BLaER1 treated with 17β-estradiol and CSF1 and Interleukin-3, amounts not matched to agents 10 nM and 100 nM (cell line): ENCODE results near the gene MEOX2.

Source experiments
- H3K27ac ChIP-seq, 11 experiments: shearing (Covaris generic); formaldehyde crosslinking; 2 replicates each; pipeline ENCODE4 v1.8.1; 2022
- H3K27me3 ChIP-seq, 11 experiments: shearing (Covaris generic); formaldehyde crosslinking; 2 replicates each; pipeline ENCODE4 v1.8.1; 2022
- H3K36me3 ChIP-seq, 11 experiments: shearing (Covaris generic); formaldehyde crosslinking; 2 replicates each; pipeline ENCODE4 v1.8.1; 2022
- H3K4me1 ChIP-seq, 10 experiments: shearing (Covaris generic); formaldehyde crosslinking; 2 replicates each; pipeline ENCODE4 v1.8.1; 2022
- H3K4me2 ChIP-seq, 11 experiments: shearing (Covaris generic); formaldehyde crosslinking; 2 replicates each; pipeline ENCODE4 v1.8.1; 2022
- H3K4me3 ChIP-seq, 10 experiments: shearing (Covaris generic); formaldehyde crosslinking; 2 replicates each; pipeline ENCODE4 v1.8.1; 2022
- H3K9ac ChIP-seq, 11 experiments: shearing (Covaris generic); formaldehyde crosslinking; 2 replicates each; pipeline ENCODE4 v1.8.1; 2022
- H3K9me3 ChIP-seq, 11 experiments: shearing (Covaris generic); formaldehyde crosslinking; replicated peaks in 1 of 11; 2 replicates each; pipeline ENCODE4 v1.8.1; 2022
- H4K20me1 ChIP-seq, 11 experiments: shearing (Covaris generic); formaldehyde crosslinking; 2 replicates each; pipeline ENCODE4 v1.8.1; 2022
- Cebpa-rat ChIP-seq, 11 experiments: shearing (Covaris generic); IDR thresholded peaks; 2 replicates each; pipeline ENCODE4 v1.8.1; 2022

MEOX2 gene

DNA sequence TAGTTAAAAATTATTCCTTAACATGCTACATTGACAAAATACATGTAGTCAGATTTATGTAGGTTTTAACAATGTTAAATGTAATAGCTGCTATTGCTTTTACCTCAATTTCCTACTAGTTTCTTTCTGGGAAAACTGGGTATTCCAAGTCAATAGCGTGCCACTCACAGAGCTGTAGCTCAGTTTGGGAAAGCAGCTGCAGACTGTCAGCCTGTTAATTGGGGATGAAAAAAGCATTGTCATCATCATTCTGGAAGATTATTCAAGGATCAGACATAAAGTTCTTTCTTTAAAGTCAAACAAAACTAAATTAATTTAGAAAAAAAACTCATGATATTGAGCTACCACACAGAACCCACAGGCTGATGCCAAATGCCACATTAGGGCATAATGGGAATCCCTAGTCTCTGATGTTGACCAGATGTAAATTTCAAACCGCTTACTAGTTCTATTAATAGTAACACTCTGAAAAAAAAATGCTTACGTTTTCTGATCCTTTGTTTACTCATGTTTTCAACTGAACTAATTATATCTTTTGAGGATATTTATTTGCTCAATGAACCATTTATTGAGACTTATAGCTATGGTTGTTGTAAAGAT, 105.0 kb downstream of the MEOX2 start:
- peak overlapping the region in 1 of 11 experiments; percentile 0; a peak in 4 of 22 replicates for H3K4me2 ChIP-seq
- no peaks in the 10 kb centered on the region for H3K36me3 ChIP-seq
- H4K20me1 ChIP-seq, result no peaks in the 10 kb centered on the region
- no peak overlapping the region for H3K9ac ChIP-seq
- H3K27ac ChIP-seq, result no peak overlapping the region
- TF ChIP-seq Cebpa-rat (IDR thresholded peaks at IDR 0.05), result no peak
- peaks cover 8 to 19% (median 12%) of the 10 kb centered on the region in 11 experiments for H3K9me3 ChIP-seq
- H3K27me3 ChIP-seq, result no peaks in the 10 kb centered on the region
- H3K4me3 ChIP-seq, result no peak overlapping the region
- H3K4me1 ChIP-seq, result peaks cover 0 to 11% (median 0%) of the 10 kb centered on the region in 10 experiments; a peak in 4 of 20 replicates

DNA sequence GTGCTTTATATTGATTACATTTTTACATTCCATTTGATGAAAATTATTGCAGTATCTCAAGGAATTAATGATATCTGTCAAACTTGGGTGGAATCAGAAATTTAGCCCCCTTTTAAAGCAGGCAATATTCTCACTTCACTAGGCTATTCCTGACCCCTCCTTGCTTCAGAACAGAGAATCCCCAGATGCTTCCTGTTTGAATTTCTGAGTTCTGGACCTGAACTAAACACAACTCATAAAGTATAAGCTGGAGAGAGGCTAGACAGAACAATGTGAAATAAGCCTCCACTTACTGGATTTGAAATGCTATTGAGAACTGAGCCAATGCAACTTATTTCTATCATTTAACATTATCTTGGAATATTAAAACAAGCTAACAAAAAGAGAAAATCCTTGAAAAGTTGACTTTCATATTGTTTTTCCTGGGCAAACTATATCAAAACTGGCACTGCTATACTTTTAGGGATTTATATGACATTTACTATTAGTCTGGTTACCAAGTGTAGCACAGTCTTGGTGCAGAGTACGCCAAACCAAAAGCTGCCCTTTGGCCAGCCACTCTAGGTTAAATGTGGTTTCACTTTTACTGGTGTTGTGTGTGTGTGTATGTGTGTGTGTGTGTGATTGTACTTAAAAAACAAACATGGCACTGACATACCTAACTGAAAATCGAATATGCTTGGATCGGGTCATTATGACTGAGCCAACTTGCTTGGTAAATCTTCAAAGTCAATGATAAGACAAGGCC, 105.7 kb downstream of the MEOX2 start:
- no peak overlapping the region for H3K9ac ChIP-seq
- no peaks in the 10 kb centered on the region for H3K27me3 ChIP-seq
- peaks cover 8 to 19% (median 12%) of the 10 kb centered on the region in 11 experiments for H3K9me3 ChIP-seq
- H3K27ac ChIP-seq, result no peak overlapping the region
- no peaks in the 10 kb centered on the region for H3K36me3 ChIP-seq
- peak overlapping the region in 2 of 11 experiments; percentile 7 to 27; a peak in 3 of 22 replicates for H3K4me2 ChIP-seq
- TF ChIP-seq Cebpa-rat (IDR thresholded peaks at IDR 0.05), result no peak
- H3K4me1 ChIP-seq, result peaks cover 0 to 11% (median 0%) of the 10 kb centered on the region in 10 experiments; a peak in 4 of 20 replicates
- no peaks in the 10 kb centered on the region for H4K20me1 ChIP-seq
- no peak overlapping the region for H3K4me3 ChIP-seq

DNA sequence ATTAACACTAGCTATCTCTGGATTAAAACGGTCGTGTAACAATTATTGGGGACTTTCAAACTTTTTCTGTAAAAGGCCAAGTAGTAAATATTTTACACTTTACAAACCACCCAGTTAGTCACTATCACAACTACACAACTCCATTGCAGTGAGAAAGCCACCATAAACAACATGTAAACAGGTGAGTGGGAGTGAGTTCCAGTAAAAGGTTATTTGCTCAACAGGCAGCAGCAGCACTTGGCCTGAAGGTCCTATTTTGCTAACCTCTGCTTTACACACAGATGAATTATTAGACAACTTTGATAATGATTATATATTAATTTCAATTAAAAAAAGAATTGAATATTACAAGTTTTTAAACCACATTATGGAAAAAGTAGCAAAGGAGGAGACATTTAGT, 108.9 kb downstream of the MEOX2 start:
- no peaks in the 10 kb centered on the region for H3K27me3 ChIP-seq
- H3K9me3 ChIP-seq, result no peaks in the 10 kb centered on the region
- no peak overlapping the region for H3K4me3 ChIP-seq
- peaks cover 0 to 11% (median 0%) of the 10 kb centered on the region in 10 experiments; a peak in 4 of 20 replicates for H3K4me1 ChIP-seq
- H3K36me3 ChIP-seq, result no peaks in the 10 kb centered on the region
- no peak for TF ChIP-seq Cebpa-rat (IDR thresholded peaks at IDR 0.05)
- no peaks in the 10 kb centered on the region for H4K20me1 ChIP-seq
- no peak overlapping the region for H3K4me2 ChIP-seq
- H3K9ac ChIP-seq, result no peak overlapping the region
- H3K27ac ChIP-seq, result no peak overlapping the region

DNA sequence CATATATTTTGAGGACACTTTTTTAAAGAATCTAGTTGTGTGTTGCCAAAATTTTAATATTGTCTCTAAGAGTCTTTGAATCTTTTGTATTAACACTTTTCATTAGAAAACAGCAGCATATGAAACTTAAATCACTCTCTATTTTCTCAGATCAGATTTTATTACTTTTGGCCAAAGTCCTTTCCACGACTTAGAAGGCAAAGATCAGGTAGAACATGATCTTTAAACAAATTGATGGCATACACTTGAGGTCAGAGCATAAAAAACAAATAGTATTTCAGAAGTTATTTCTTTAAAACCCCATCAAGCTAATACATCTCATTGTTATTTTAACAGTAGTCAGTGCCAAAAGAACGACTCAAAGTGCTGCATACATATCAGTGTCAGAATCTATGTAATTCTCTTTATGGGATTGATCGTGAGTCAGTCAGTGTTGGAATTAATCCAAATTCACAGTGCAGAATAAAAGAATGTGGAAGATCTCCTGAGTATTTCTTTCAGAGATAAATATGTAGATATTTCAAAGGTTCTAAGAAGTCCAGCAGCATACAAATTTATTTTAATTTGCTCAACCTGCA, 115.1 kb downstream of the MEOX2 start:
- no peak overlapping the region for H3K4me2 ChIP-seq
- no peaks in the 10 kb centered on the region for H3K9me3 ChIP-seq
- no peaks in the 10 kb centered on the region for H3K36me3 ChIP-seq
- no peaks in the 10 kb centered on the region for H3K4me1 ChIP-seq
- TF ChIP-seq Cebpa-rat (IDR thresholded peaks at IDR 0.05), result no peak
- H3K4me3 ChIP-seq, result no peak overlapping the region
- no peaks in the 10 kb centered on the region for H3K27me3 ChIP-seq
- H4K20me1 ChIP-seq, result no peaks in the 10 kb centered on the region
- H3K9ac ChIP-seq, result no peak overlapping the region
- H3K27ac ChIP-seq, result no peak overlapping the region

DNA sequence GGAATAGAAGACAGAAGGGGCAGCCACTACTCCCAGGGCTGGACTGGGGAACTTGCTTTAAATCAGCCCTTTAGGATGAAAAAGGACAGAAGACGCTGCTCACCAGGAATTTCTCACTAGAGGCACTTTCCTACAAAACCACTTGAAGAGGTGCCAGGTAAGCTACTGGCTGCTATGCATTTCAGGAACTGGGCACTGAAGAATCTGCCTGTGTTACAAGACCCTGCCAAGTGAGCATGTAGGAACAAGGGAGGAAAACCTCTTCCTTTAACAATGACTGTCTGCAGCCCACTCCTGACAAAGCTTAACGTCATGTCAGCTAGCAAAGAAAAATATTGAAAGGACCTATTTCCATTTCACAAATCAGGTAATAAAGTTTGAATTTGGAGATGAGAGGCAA, 118.8 kb downstream of the MEOX2 start:
- H3K4me3 ChIP-seq, result no peak overlapping the region
- no peaks in the 10 kb centered on the region for H3K27me3 ChIP-seq
- no peaks in the 10 kb centered on the region for H3K9me3 ChIP-seq
- H3K36me3 ChIP-seq, result no peaks in the 10 kb centered on the region
- no peaks in the 10 kb centered on the region for H4K20me1 ChIP-seq
- no peaks in the 10 kb centered on the region for H3K4me1 ChIP-seq
- no peak overlapping the region for H3K4me2 ChIP-seq
- H3K9ac ChIP-seq, result no peak overlapping the region
- TF ChIP-seq Cebpa-rat (IDR thresholded peaks at IDR 0.05), result no peak
- no peak overlapping the region for H3K27ac ChIP-seq

DNA sequence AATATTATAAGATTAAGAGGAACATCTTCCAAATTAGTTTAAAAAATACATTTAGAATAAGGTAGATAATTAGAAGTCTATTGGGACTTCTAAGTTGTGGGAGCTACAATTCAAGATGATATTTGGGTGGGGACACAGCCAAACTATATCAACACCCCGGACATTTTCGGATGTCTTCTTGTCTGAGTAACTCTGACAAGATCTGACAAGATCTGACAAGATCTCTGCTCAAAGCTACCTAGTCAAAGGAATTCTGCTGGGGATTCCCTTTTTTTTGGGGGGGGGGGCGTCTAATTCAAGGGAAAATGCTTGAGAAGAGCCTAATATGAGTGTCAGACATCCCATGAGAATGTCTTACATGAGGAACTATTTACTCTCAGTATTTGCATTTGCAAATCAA, 119.4 kb downstream of the MEOX2 start:
- no peak overlapping the region for H3K27ac ChIP-seq
- no peaks in the 10 kb centered on the region for H3K27me3 ChIP-seq
- H4K20me1 ChIP-seq, result no peaks in the 10 kb centered on the region
- H3K36me3 ChIP-seq, result no peaks in the 10 kb centered on the region
- H3K9ac ChIP-seq, result no peak overlapping the region
- no peak for TF ChIP-seq Cebpa-rat (IDR thresholded peaks at IDR 0.05)
- H3K4me2 ChIP-seq, result no peak overlapping the region
- H3K4me3 ChIP-seq, result no peak overlapping the region
- H3K9me3 ChIP-seq, result no peaks in the 10 kb centered on the region
- no peaks in the 10 kb centered on the region for H3K4me1 ChIP-seq

DNA sequence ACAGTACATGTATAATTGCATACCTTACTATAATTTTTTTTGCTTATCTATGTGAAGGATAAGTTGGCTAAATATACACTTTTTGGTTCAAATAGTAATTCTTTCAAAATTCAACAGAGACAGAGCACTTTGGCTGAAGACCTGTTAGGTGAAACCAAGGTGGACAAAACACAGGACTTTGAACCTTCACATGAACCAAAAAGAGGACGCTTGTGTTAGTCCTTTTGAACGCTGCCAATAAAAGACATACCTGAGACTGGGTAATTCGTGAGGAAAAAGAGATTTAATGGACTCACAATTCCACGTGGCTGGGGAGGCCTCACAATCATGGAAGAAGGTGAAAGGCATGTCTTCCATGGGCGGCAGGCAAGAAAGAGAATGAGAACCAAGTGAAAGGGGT, 120.0 kb downstream of the MEOX2 start:
- TF ChIP-seq Cebpa-rat (IDR thresholded peaks at IDR 0.05), result no peak
- no peak overlapping the region for H3K4me3 ChIP-seq

DNA sequence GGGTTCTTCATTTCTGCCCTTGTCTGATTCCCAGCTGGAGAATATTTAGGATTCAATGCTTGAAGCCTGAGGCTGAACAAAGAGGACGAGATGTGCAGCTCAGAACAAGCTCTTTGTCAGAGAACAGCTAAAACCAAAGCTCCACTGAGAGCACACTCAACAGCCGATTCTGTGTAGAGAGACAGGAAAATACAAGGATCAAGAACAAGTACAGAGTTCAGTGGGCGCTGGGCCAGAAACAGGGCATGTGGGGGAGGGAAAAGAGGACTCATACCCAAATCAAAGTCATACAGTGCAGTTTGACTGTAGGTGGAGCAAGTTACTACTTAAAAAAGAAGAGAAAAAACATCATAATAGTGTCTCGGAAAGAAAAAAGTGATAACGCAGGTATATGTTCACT, 124.6 kb downstream of the MEOX2 start, which contains the start of gene AGMO:
Gene AGMO, minus strand, starts transcription at position 181 of the 400 bp plus-strand sequence.
- no peak within 1 kb of the TSS for H3K4me3 ChIP-seq

More for the DNA sequence above, 120.0 kb downstream of the MEOX2 start:
- Histone ChIP-seq H3K27ac (no peak overlapping the region), H3K4me1 (no peaks in the 10 kb centered on the region), H3K9me3 (no peaks in the 10 kb centered on the region), H3K27me3 (no peaks in the 10 kb centered on the region), H3K36me3 (no peaks in the 10 kb centered on the region), H3K9ac (no peak overlapping the region), H3K4me2 (no peak overlapping the region), H4K20me1 (no peaks in the 10 kb centered on the region)

More for the DNA sequence above, 124.6 kb downstream of the MEOX2 start, which contains the start of gene AGMO:
- Histone ChIP-seq H3K36me3 (no peaks in the 10 kb centered on the region), H4K20me1 (no peaks in the 10 kb centered on the region), H3K9me3 (no peaks in the 10 kb centered on the region), H3K27ac (no peak within 1 kb of the TSS), H3K4me1 (no peaks in the 10 kb centered on the region), H3K4me2 (no peak within 1 kb of the TSS), H3K9ac (no peak within 1 kb of the TSS), H3K27me3 (no peaks in the 10 kb centered on the region)
- no peak for TF ChIP-seq Cebpa-rat (IDR thresholded peaks at IDR 0.05)
